ENCODE data around the gene TCHP. TPM values are rescaled to one million over a fixed set of nuclear protein-coding genes. Genes with fewer than 3 reads are reported as not detected.
A peak's percentile ranks its signal among the peaks of the same experiment; 100 is the strongest.

The TCHP gene
- total and polyA plus RNA-seq, 2 of the 13 experiments (the other 11 are each of a cell fraction or from before 2014, with no cell fraction given) = 6.7 to 12.2 TPM

DNA sequence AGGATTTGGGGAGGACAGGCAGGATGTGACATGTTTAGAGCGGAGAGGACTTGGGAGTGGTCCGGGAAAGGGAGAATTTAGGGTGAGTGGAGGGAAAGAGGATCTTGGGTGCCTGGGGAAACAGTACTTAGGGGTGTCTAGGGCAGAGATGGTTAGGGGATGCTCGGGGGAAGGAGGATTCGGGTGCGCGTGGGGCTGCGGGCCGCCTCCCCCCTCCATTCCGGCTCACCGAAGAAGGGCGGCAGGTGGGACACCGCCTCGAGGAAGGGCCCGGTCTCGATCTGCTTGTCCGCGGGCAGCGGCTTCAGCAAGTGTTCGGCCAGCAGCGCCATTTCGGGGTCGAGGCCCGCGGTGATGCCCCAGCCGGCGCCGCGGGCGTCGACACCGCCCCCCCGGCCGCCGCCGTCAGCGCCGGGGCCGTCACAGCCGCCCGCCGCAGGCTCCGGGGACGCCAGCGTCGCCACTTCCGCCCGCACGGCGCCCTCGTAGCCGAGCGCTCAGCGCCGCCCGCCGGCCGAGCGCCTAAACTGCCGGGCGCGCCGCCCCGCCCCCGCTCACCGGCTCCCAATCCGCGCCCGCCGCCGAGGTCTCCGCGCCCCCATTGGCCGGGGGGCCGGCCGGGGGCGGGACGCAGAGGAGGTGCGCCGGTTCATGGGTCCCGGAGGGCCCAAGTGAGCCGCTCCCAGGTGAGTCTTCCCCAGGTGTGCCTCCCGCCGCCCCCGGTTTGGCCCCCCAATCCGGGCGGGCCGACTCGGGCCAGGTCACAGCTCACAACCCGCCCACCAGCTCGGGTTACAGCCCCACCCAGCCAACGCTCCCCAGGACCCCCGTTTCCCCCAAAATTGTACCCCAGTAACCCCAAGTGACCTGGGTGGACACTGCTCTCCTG, 19.8 kb upstream of the TCHP start, which contains the start of gene GLTP (continued):
- TF ChIP-seq TFE3 (CRISPR knock-in tag; IDR thresholded peaks at IDR 0.05) (no peak), RNF219 (CRISPR knock-in tag; IDR thresholded peaks at IDR 0.05) (no peak), ZNF101 (CRISPR knock-in tag; IDR thresholded peaks at IDR 0.05; ENCODE audit: borderline replicate concordance, low read depth) (no peak), SP5 (CRISPR knock-in tag; IDR thresholded peaks at IDR 0.05; ENCODE audit: borderline replicate concordance, low read depth) (peak; percentile 20; the same call in 1 of the 2 replicates), PCBP1 (IDR thresholded peaks at IDR 0.05; ENCODE audit: borderline replicate concordance, low read depth, low read length) (no peak), KLF11 (CRISPR knock-in tag; IDR thresholded peaks at IDR 0.05) (no peak)
- TF ChIP-seq, protein P1, sequence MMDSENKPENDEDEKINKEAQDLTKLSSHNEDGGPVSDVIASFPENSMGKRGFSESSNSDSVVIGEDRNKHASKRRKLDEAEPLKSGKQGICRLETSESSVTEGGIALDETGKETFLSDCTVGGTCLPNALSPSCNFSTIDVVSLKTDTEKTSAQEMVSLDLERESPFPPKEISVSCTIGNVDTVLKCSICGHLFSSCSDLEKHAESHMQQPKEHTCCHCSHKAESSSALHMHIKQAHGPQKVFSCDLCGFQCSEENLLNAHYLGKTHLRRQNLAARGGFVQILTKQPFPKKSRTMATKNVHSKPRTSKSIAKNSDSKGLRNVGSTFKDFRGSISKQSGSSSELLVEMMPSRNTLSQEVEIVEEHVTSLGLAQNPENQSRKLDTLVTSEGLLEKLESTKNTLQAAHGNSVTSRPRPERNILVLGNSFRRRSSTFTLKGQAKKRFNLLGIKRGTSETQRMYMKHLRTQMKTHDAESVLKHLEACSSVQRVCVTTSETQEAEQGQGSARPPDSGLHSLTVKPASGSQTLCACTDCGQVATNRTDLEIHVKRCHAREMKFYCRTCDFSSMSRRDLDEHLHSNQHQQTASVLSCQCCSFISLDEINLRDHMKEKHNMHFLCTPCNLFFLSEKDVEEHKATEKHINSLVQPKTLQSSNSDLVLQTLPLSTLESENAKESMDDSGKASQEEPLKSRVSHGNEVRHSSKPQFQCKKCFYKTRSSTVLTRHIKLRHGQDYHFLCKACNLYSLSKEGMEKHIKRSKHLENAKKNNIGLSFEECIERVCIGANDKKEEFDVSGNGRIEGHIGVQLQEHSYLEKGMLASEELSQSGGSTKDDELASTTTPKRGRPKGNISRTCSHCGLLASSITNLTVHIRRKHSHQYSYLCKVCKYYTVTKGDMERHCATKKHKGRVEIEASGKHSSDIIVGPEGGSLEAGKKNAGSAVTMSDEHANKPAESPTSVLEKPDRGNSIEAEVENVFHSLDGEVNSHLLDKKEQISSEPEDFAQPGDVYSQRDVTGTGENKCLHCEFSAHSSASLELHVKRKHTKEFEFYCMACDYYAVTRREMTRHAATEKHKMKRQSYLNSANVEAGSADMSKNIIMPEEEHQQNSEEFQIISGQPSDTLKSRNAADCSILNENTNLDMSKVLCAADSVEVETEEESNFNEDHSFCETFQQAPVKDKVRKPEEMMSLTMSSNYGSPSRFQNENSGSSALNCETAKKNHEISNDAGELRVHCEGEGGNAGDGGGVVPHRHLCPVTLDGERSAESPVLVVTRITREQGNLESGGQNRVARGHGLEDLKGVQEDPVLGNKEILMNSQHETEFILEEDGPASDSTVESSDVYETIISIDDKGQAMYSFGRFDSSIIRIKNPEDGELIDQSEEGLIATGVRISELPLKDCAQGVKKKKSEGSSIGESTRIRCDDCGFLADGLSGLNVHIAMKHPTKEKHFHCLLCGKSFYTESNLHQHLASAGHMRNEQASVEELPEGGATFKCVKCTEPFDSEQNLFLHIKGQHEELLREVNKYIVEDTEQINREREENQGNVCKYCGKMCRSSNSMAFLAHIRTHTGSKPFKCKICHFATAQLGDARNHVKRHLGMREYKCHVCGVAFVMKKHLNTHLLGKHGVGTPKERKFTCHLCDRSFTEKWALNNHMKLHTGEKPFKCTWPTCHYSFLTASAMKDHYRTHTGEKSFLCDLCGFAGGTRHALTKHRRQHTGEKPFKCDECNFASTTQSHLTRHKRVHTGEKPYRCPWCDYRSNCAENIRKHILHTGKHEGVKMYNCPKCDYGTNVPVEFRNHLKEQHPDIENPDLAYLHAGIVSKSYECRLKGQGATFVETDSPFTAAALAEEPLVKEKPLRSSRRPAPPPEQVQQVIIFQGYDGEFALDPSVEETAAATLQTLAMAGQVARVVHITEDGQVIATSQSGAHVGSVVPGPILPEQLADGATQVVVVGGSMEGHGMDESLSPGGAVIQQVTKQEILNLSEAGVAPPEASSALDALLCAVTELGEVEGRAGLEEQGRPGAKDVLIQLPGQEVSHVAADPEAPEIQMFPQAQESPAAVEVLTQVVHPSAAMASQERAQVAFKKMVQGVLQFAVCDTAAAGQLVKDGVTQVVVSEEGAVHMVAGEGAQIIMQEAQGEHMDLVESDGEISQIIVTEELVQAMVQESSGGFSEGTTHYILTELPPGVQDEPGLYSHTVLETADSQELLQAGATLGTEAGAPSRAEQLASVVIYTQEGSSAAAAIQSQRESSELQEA (CRISPR knock-in tag; IDR thresholded peaks at IDR 0.05; ENCODE audit: not compliant biosample characterization) = no peak

All from HepG2 (cell line).